Heart right ventricle (tissue), 16 donors: Measurements from ENCODE around the gene MED29. TPM values are rescaled to one million over a fixed set of nuclear protein-coding genes. Genes with fewer than 3 reads are reported as not detected.

ENCODE experiments used
- ATAC-seq, 8 donors: fragments of 200-7000 bp; cut with Tn5 transposase; one replicate each; pipeline ENCODE4 v1.9.1; 2020; ENCODE audit warnings: mild to moderate bottlenecking in 8 of 8, moderate library complexity in 8 of 8, moderate number of reproducible peaks in 1 of 8
- DNase-seq, 2 donors: peaks; one replicate each; pipeline ENCODE4 v3.0.0-alpha.2; 2020
- H3K27ac ChIP-seq, 10 donors: fragments of 200-600 bp; sonication (generic) in 2 of 10; one replicate each; pipeline versions ENCODE4 v1.5.0 to v1.8.0; 2020 to 2022; ENCODE audit warnings: mild to moderate bottlenecking in 3 of 10
- H3K27me3 ChIP-seq, 7 donors: fragments of 200-600 bp; one replicate each; pipeline ENCODE4 v1.8.0; 2021 to 2022; ENCODE audit warnings: mild to moderate bottlenecking in 2 of 7
- H3K36me3 ChIP-seq, 9 donors: fragments of 200-600 bp; sonication (generic) in 1 of 9; one replicate each; pipeline versions ENCODE4 v1.5.0 to v1.8.0; 2020 to 2022; ENCODE audit warnings: mild to moderate bottlenecking in 2 of 9
- H3K4me1 ChIP-seq, 9 donors: fragments of 200-600 bp; sonication (generic) in 1 of 9; one replicate each; pipeline versions ENCODE4 v1.5.0 to v1.8.0; 2020 to 2022; ENCODE audit warnings: mild to moderate bottlenecking in 4 of 9
- H3K4me3 ChIP-seq, 10 donors: fragments of 200-600 bp; sonication (generic) in 2 of 10; one replicate each; pipeline versions ENCODE4 v1.5.0 to v1.8.0; 2020 to 2022; ENCODE audit warnings: mild to moderate bottlenecking in 7 of 10, moderate library complexity in 2 of 10
- H3K9me3 ChIP-seq, 11 donors: fragments of 200-600 bp in 10 of 11; sonication (generic) in 2 of 11; one replicate each; pipeline versions ENCODE4 v1.5.0 to v1.8.0; 2013 to 2022; ENCODE audit warnings: mild to moderate bottlenecking in 2 of 11, control low read depth in 1 of 11, moderate library complexity in 1 of 11
- CTCF ChIP-seq, 9 donors: fragments of 200-600 bp; sonication (generic) in 2 of 9; IDR thresholded peaks; one replicate each; pipeline versions ENCODE4 v1.5.0 to v1.8.0; 2021 to 2022; ENCODE audit warnings: antibody characterized with exemption in 9 of 9, mild to moderate bottlenecking in 5 of 9, moderate library complexity in 1 of 9
- WGBS, 2 donors: extraction: QIAGEN DNeasy Blood & Tissue Kit; methylation state at CpG; one replicate each; pipeline ENCODE4 v1.1.7; 2013; ENCODE audit warnings: inconsistent platforms in 1 of 2; 5-methylcytosine and 5-hydroxymethylcytosine counted together
- intact Hi-C, 10 donors: fragments of 100-400 bp; cut with DNase I; formaldehyde crosslinking; loops; one replicate each; pipeline versions ENCODE4 v1.11.1 to v1.14.2; 2022
- polyA plus RNA-seq, 2 donors: library from polyadenylated mRNA; stranded (reverse); fragments of 200-250 nt; gene quantifications; one replicate each; pipeline ENCODE4 v1.2.3, GENCODE V29; 2013
- total RNA-seq, 10 donors: library from RNA; stranded (reverse); fragmentation: NEBNext Ultra II Directional in 3 of 10; extraction: Animal tissue kit (Norgen Biotek cat#: 25700) in 3 of 10; gene quantifications; one replicate each; pipeline versions ENCODE4 v1.2.1 to v1.2.4, GENCODE V29; 2021 to 2023
- donor health status: Arrhythmogenic right ventricular cardiomyopathy.
- donor health status: ischemic (EF 13 %, LVEDD 7.1; RV severe dilation, severe dysfunction).
- donor health status: healthy with polysubstance abuse.
- donor health status: DM: no; HTN: yes; CAD: no.
- donor health status: DM: no; HTN: no; CAD: no.
- donor health status: ischemic (EF 25% LVEDD 6.9; RV normal size, moderate dysfunction).
- donor health status: ischemic (EF 25% LVEDD 5.7; RV mildly dilated, moderate dysfunction).
- donor health status: healthy.
- donor health status: DM: yes; HTN: yes; CAD: no.
- donor health status: Ischemic cardiomyopathy.
- donor health status: ischemic (EF 35%, LVEDD 5.7; RV mildly dilated, moderate dysfunction).
- donor health status: nonischemic (EF 11% LVEDD 7.7; RV severe dilation, severe dysfunction).
- donor health status: DM: yes; HTN: yes; CAD: no.
- donor health status: PGD.
- donor health status: ischemic (EF 29% LVEDD 5.4; RV normal size, mild dysfunction).
- donor health status: nonischemic (EF 23%, LVEDD 6.1; RV moderate dilation, normal function).

MED29 gene
- total and polyA plus RNA-seq, 12 donors: 16.2 to 32.3 (median 27.1) TPM

- intact Hi-C loops: no loop called here
- Histone ChIP-seq H3K4me3 (no peak overlapping the region), H3K4me1 (no peaks in the 10 kb centered on the region), H3K27ac (no peak overlapping the region), H3K9me3 (no peaks in the 10 kb centered on the region), H3K27me3 (no peaks in the 10 kb centered on the region), H3K36me3 (peaks cover 8 to 100% (median 90%) of the 10 kb centered on the region in 9 donors)
- 93 to 95% methylated on average over 14 of the region's 14 CpGs for WGBS, 2 donors
- no peak for ATAC-seq
- no peak for TF ChIP-seq CTCF (IDR thresholded peaks at IDR 0.05)
- no peak for DNase-seq
Measured at GRCh38 chr19:39379865-39380396, 11.2 kb upstream of the MED29 start.

- Histone ChIP-seq H3K36me3 (peaks cover 8 to 100% (median 89%) of the 10 kb centered on the region in 9 donors), H3K27ac (no peak overlapping the region), H3K4me3 (no peak overlapping the region), H3K9me3 (no peaks in the 10 kb centered on the region), H3K27me3 (no peaks in the 10 kb centered on the region), H3K4me1 (no peaks in the 10 kb centered on the region)
- WGBS, 2 donors: 92 to 93% methylated on average over 17 of the region's 17 CpGs
- intact Hi-C loops: no loop called here
- no peak for DNase-seq
- no peak for TF ChIP-seq CTCF (IDR thresholded peaks at IDR 0.05)
- ATAC-seq: no peak
Measured at GRCh38 chr19:39380521-39381502, 10.4 kb upstream of the MED29 start.

- DNase-seq (no peak), ATAC-seq (no peak)
- H3K27me3 ChIP-seq: no peaks in the 10 kb centered on the region
- H3K4me1 ChIP-seq: no peaks in the 10 kb centered on the region
- WGBS, 2 donors: 77 to 80% methylated on average over 10 of the region's 10 CpGs
- TF ChIP-seq CTCF (IDR thresholded peaks at IDR 0.05): no peak
- no peaks in the 10 kb centered on the region for H3K9me3 ChIP-seq
- intact Hi-C loops: no loop called here
- peaks cover 8 to 100% (median 89%) of the 10 kb centered on the region in 9 donors for H3K36me3 ChIP-seq
- H3K4me3 ChIP-seq: no peak overlapping the region
- no peak overlapping the region for H3K27ac ChIP-seq
Measured at GRCh38 chr19:39381910-39382611, 9.1 kb upstream of the MED29 start.
